Vagina (tissue), 2 donors: ENCODE measurements around the gene ZER1. TPM values are rescaled to one million over a fixed set of nuclear protein-coding genes. Genes with fewer than 3 reads are reported as not detected.

Source experiments
- DNase-seq, 2 donors: peaks; one replicate each; pipeline ENCODE4 v3.0.0-alpha.2; 2017; ENCODE audit errors: extremely low spot score in 2 of 2
- H3K27ac ChIP-seq: fragments of 200-600 bp; sonication (generic); one replicate; pipeline ENCODE4 v1.5.1; 2019
- H3K27me3 ChIP-seq: fragments of 200-600 bp; sonication (generic); one replicate; pipeline ENCODE4 v1.5.1; 2019
- H3K36me3 ChIP-seq, 2 donors: fragments of 200-600 bp; sonication (generic); one replicate each; pipeline ENCODE4 v1.5.1; 2017 to 2019
- H3K4me1 ChIP-seq: fragments of 200-600 bp; sonication (generic); one replicate; pipeline ENCODE4 v1.5.1; 2019
- H3K4me3 ChIP-seq, 2 donors: fragments of 200-600 bp; sonication (generic); 1 replicate in 1 of 2; 2 replicates in 1 of 2; pipeline ENCODE4 v1.5.1; 2016 to 2019
- H3K9me3 ChIP-seq: fragments of 200-600 bp; sonication (generic); one replicate; pipeline ENCODE4 v1.5.1; 2019
- CTCF ChIP-seq, 3 experiments: fragments of 450-650 bp in 2 of 3; fragments of 200-600 bp in 1 of 3; sonication (generic) in 1 of 3; IDR thresholded peaks; one replicate each; pipeline ENCODE4 v1.5.1; 2017 to 2019; ENCODE audit warnings: antibody characterized with exemption in 3 of 3, mild to moderate bottlenecking in 2 of 3, moderate library complexity in 2 of 3
- POLR2A ChIP-seq, 2 donors: fragments of 450-650 bp; IDR thresholded peaks; one replicate each; pipeline ENCODE4 v1.6.1; 2017; ENCODE audit warnings: antibody characterized with exemption in 2 of 2, mild to moderate bottlenecking in 2 of 2, moderate library complexity in 2 of 2
- POLR2AphosphoS5 ChIP-seq, 2 donors: sonication (generic); formaldehyde crosslinking; IDR thresholded peaks; one replicate each; pipeline ENCODE4 v1.9.0; 2017; ENCODE audit warnings: antibody characterized with exemption in 2 of 2, mild to moderate bottlenecking in 2 of 2, low read depth in 1 of 2; ENCODE audit not compliant: insufficient read depth in 1 of 2
- intact Hi-C: fragments of 100-400 bp; cut with DNase I; formaldehyde crosslinking; loops from one replicate; pipeline ENCODE4 v1.15.1; 2023
- total RNA-seq: library from RNA; depleted of rRNA; stranded (reverse); fragments of >200 nt; gene quantifications from one replicate; pipeline ENCODE4 v1.2.3, GENCODE V29; 2016

The ZER1 gene
- total RNA-seq, 1 donor from 2014 or later = 54.8 TPM

- Histone ChIP-seq H3K36me3 (no peaks in the 10 kb centered on the region), H3K27ac (no peak overlapping the region), H3K9me3 (no peaks in the 10 kb centered on the region), H3K4me3 (no peak overlapping the region), H3K4me1 (peaks cover 21% of the 10 kb centered on the region), H3K27me3 (no peaks in the 10 kb centered on the region)
- no peak for DNase-seq
- no peak for TF ChIP-seq CTCF (IDR thresholded peaks at IDR 0.05)
- TF ChIP-seq POLR2AphosphoS5 (IDR thresholded peaks at IDR 0.05; ENCODE audit: insufficient read depth in 1 of 2, low read depth in 1 of 2) = no peak
- TF ChIP-seq POLR2A (IDR thresholded peaks at IDR 0.05) = no peak
- intact Hi-C loops = no loop called here
Measured at GRCh38 chr9:128774804-128775203, 3.1 kb upstream of the ZER1 start.

- Histone ChIP-seq H3K36me3 (peaks cover 0 to under 1% of the 10 kb centered on the region in 2 donors), H3K4me1 (peaks cover 32% of the 10 kb centered on the region), H3K4me3 (no peak overlapping the region), H3K27me3 (no peaks in the 10 kb centered on the region), H3K27ac (no peak overlapping the region), H3K9me3 (no peaks in the 10 kb centered on the region)
- TF ChIP-seq POLR2AphosphoS5 (IDR thresholded peaks at IDR 0.05; ENCODE audit: insufficient read depth in 1 of 2, low read depth in 1 of 2) (no peak), POLR2A (IDR thresholded peaks at IDR 0.05) (no peak), CTCF (IDR thresholded peaks at IDR 0.05) (no peak)
- no peak for DNase-seq
- intact Hi-C loops = no loop called here
Measured at GRCh38 chr9:128773049-128773448, 1.3 kb upstream of the ZER1 start.

- H3K4me3 ChIP-seq = peak overlapping the region; percentile 79 to 98
- TF ChIP-seq POLR2A (IDR thresholded peaks at IDR 0.05) = no peak
- TF ChIP-seq POLR2AphosphoS5 (IDR thresholded peaks at IDR 0.05; ENCODE audit: insufficient read depth in 1 of 2, low read depth in 1 of 2) = no peak
- no peak for TF ChIP-seq CTCF (IDR thresholded peaks at IDR 0.05)
- H3K9me3 ChIP-seq = no peaks in the 10 kb centered on the region
- H3K4me1 ChIP-seq = peaks cover 32% of the 10 kb centered on the region
- H3K27ac ChIP-seq = peak overlapping the region; percentile 88
- peaks cover 0 to 5% of the 10 kb centered on the region in 2 donors for H3K36me3 ChIP-seq
- intact Hi-C loops = no loop called here
- DNase-seq = no peak
- H3K27me3 ChIP-seq = no peaks in the 10 kb centered on the region
Measured at GRCh38 chr9:128771094-128771721, 519 bp downstream of the ZER1 start.

GRCh38 chr9:128770286-128771030 is 1.3 kb downstream of the ZER1 start:
- Histone ChIP-seq H3K27me3 (no peaks in the 10 kb centered on the region), H3K4me1 (peaks cover 32% of the 10 kb centered on the region), H3K36me3 (peaks cover 0 to 5% of the 10 kb centered on the region in 2 donors), H3K9me3 (no peaks in the 10 kb centered on the region), H3K4me3 (peak overlapping the region; percentile 79 to 98), H3K27ac (peak overlapping the region; percentile 88)
- intact Hi-C loops = no loop called here
- no peak for DNase-seq
- TF ChIP-seq CTCF (IDR thresholded peaks at IDR 0.05) (no peak), POLR2A (IDR thresholded peaks at IDR 0.05) (no peak), POLR2AphosphoS5 (IDR thresholded peaks at IDR 0.05; ENCODE audit: insufficient read depth in 1 of 2, low read depth in 1 of 2) (no peak)

- TF ChIP-seq POLR2A (IDR thresholded peaks at IDR 0.05) (no peak), POLR2AphosphoS5 (IDR thresholded peaks at IDR 0.05; ENCODE audit: insufficient read depth in 1 of 2, low read depth in 1 of 2) (no peak), CTCF (IDR thresholded peaks at IDR 0.05) (no peak)
- H3K4me1 ChIP-seq = peaks cover 32% of the 10 kb centered on the region
- no peak overlapping the region for H3K4me3 ChIP-seq
- no peaks in the 10 kb centered on the region for H3K9me3 ChIP-seq
- peaks cover 0 to 5% of the 10 kb centered on the region in 2 donors for H3K36me3 ChIP-seq
- H3K27me3 ChIP-seq = no peaks in the 10 kb centered on the region
- intact Hi-C loops = no loop called here
- no peak overlapping the region for H3K27ac ChIP-seq
- DNase-seq = no peak
Measured at GRCh38 chr9:128768606-128769005, 3.1 kb downstream of the ZER1 start.
